Right kidney (tissue), 1 donor: ENCODE results near the gene PRSS27.
"Not testable (repeated sequence)": the region's sequence is repeated elsewhere in the genome, so short reads cannot be mapped to it uniquely, and the experiment has no call there.

ENCODE experiments used
- DNase-seq: peaks from one replicate; pipeline ENCODE4 v3.0.0-alpha.2; 2016

The PRSS27 gene

GRCh38 chr16:2696601-2697250, 23.3 kb downstream of the PRSS27 start:
- DNase-seq: not testable (repeated sequence)

GRCh38 chr16:2692948-2693651, 26.9 kb downstream of the PRSS27 start:
- DNase-seq: peak; percentile 52

GRCh38 chr16:2692251-2692947, 27.6 kb downstream of the PRSS27 start:
- no peak for DNase-seq

GRCh38 chr16:2691491-2692248, 28.4 kb downstream of the PRSS27 start:
- no peak for DNase-seq

- no peak for DNase-seq
These were observed 29.2 kb downstream of the PRSS27 start for GRCh38 chr16:2690852-2691251.

GRCh38 chr16:2689968-2690801, 29.8 kb downstream of the PRSS27 start:
- DNase-seq: no peak

- not testable (repeated sequence) for DNase-seq
These were observed 30.6 kb downstream of the PRSS27 start for GRCh38 chr16:2689422-2689821.

GRCh38 chr16:2687531-2688308, 32.3 kb downstream of the PRSS27 start:
- no peak for DNase-seq

- no peak for DNase-seq
These were observed 33.0 kb downstream of the PRSS27 start for GRCh38 chr16:2686912-2687507.

- DNase-seq: not testable (repeated sequence)
These were observed 33.9 kb downstream of the PRSS27 start for GRCh38 chr16:2686075-2686474.

- not testable (repeated sequence) for DNase-seq
These were observed 37.0 kb downstream of the PRSS27 start for GRCh38 chr16:2683041-2683440.

GRCh38 chr16:2682209-2683021, 37.6 kb downstream of the PRSS27 start, which contains the start of gene KCTD5:
Gene KCTD5, plus strand, starts transcription at chr16:2682523. Its CDS starts 26 bp downstream, at chr16:2682549.
- peak; percentile 84 for DNase-seq

GRCh38 chr16:2680360-2680759, 39.7 kb downstream of the PRSS27 start:
- not testable (repeated sequence) for DNase-seq

GRCh38 chr16:2679902-2680301, 40.1 kb downstream of the PRSS27 start:
- DNase-seq: not testable (repeated sequence)

- DNase-seq: not testable (repeated sequence)
These were observed 41.6 kb downstream of the PRSS27 start for GRCh38 chr16:2678206-2678965.

- not testable (repeated sequence) for DNase-seq
These were observed 43.1 kb downstream of the PRSS27 start for GRCh38 chr16:2676937-2677336.

- DNase-seq: no peak
These were observed 44.3 kb downstream of the PRSS27 start for GRCh38 chr16:2675714-2676113.

GRCh38 chr16:2675021-2675420, 45.0 kb downstream of the PRSS27 start:
- no peak for DNase-seq
